HG02870 (cell line): ENCODE data around the gene RAP1A.

Source experiments
- ATAC-seq: cut with Tn5 transposase; IDR thresholded peaks from one replicate; pipeline ENCODE4 v1.9.1; 2021; ENCODE audit warnings: mild to moderate bottlenecking, moderate library complexity; ENCODE audit not compliant: unreplicated experiment

Gene RAP1A

GRCh38 chr1:111707906-111708305 is 88.3 kb downstream of the RAP1A start:
- no peak for ATAC-seq

- no peak for ATAC-seq
These were observed 90.4 kb downstream of the RAP1A start for GRCh38 chr1:111709986-111710385.

- ATAC-seq, result no peak
These were observed 96.7 kb downstream of the RAP1A start for GRCh38 chr1:111716333-111716732.

GRCh38 chr1:111717450-111717849 is 97.9 kb downstream of the RAP1A start:
- ATAC-seq, result no peak

- ATAC-seq, result no peak
These were observed 99.5 kb downstream of the RAP1A start for GRCh38 chr1:111719135-111719534.

GRCh38 chr1:111719674-111720132 is 100.1 kb downstream of the RAP1A start:
- no peak for ATAC-seq

GRCh38 chr1:111720274-111720976 is 100.8 kb downstream of the RAP1A start:
- ATAC-seq, result no peak

GRCh38 chr1:111720977-111721786 is 101.6 kb downstream of the RAP1A start:
- ATAC-seq, result no peak

GRCh38 chr1:111723091-111723806 is 103.7 kb downstream of the RAP1A start:
- ATAC-seq, result no peak

GRCh38 chr1:111723871-111724270 is 104.3 kb downstream of the RAP1A start:
- ATAC-seq, result no peak

GRCh38 chr1:111725192-111725591 is 105.6 kb downstream of the RAP1A start:
- ATAC-seq, result no peak

GRCh38 chr1:111727056-111727455 is 107.5 kb downstream of the RAP1A start:
- ATAC-seq, result no peak

GRCh38 chr1:111729271-111729921 is 109.8 kb downstream of the RAP1A start:
- ATAC-seq, result no peak

- no peak for ATAC-seq
These were observed 110.5 kb downstream of the RAP1A start for GRCh38 chr1:111729946-111730681.

GRCh38 chr1:111730706-111731105 is 111.1 kb downstream of the RAP1A start:
- no peak for ATAC-seq

- ATAC-seq, result no peak
These were observed 112.4 kb downstream of the RAP1A start for GRCh38 chr1:111731956-111732355.

GRCh38 chr1:111732718-111733117 is 113.1 kb downstream of the RAP1A start:
- ATAC-seq, result no peak

- ATAC-seq, result no peak
These were observed 113.8 kb downstream of the RAP1A start for GRCh38 chr1:111733183-111733991.

- ATAC-seq, result no peak
These were observed 114.4 kb downstream of the RAP1A start for GRCh38 chr1:111733992-111734341.

- ATAC-seq, result no peak
These were observed 114.8 kb downstream of the RAP1A start for GRCh38 chr1:111734426-111734825.
